K562 (cell line): ENCODE measurements around the gene WFIKKN2. TPM values are rescaled to one million over a fixed set of nuclear protein-coding genes. Genes with fewer than 3 reads are reported as not detected.

Experiments
- CHD1 ChIP-seq: fragments of 200-600 bp; sonication (generic); IDR thresholded peaks from one replicate; pipeline ENCODE4 v1.6.1; 2012; ENCODE audit warnings: mild to moderate bottlenecking, moderate library complexity, low read length, inconsistent platforms
- CREM ChIP-seq: IDR thresholded peaks from 2 replicates; pipeline ENCODE4 v1.6.1; 2014; ENCODE audit warnings: antibody characterized with exemption, low read depth
- EGR1 ChIP-seq: fragments of 450-650 bp; conservative IDR thresholded peaks from 2 replicates; pipeline ENCODE4 v1.6.1; 2017; ENCODE audit warnings: mild to moderate bottlenecking
- GABPB1 ChIP-seq: sonication (generic); formaldehyde crosslinking; IDR thresholded peaks from 2 replicates; pipeline ENCODE4 v1.8.0; 2022; ENCODE audit warnings: mild to moderate bottlenecking, missing genetic modification reagents
- GATAD2B ChIP-seq: fragments of 450-650 bp; IDR thresholded peaks from 2 replicates; pipeline ENCODE4 v1.6.1; 2017; ENCODE audit warnings: mild to moderate bottlenecking, borderline replicate concordance
- JUNB ChIP-seq: fragments of 450-650 bp; formaldehyde crosslinking; conservative IDR thresholded peaks from 2 replicates; pipeline ENCODE4 v1.4.0; 2020; ENCODE audit warnings: mild to moderate bottlenecking
- MAFK ChIP-seq: IDR thresholded peaks from 2 replicates; pipeline ENCODE4 v1.6.1; 2011; ENCODE audit warnings: low read length, improper control_type of control experiment
- NFATC3 ChIP-seq: fragments of 450-650 bp; IDR thresholded peaks from 2 replicates; pipeline ENCODE4 v1.6.1; 2017; ENCODE audit warnings: mild to moderate bottlenecking
- NR4A1 ChIP-seq, 2 experiments: fragments of 250-450 bp in 1 of 2; fragments of 450-650 bp in 1 of 2; sonication (Bioruptor Pico) in 1 of 2; IDR thresholded peaks; 2 replicates each; pipeline versions ENCODE4 v1.4.0 to v1.6.1; 2016 to 2020; ENCODE audit warnings: mild to moderate bottlenecking in 2 of 2, missing compliant biosample characterization in 1 of 2, missing genetic modification characterization in 1 of 2, moderate library complexity in 1 of 2
- POLR2B ChIP-seq: fragments of 450-650 bp; IDR thresholded peaks from 2 replicates; pipeline ENCODE4 v1.6.1; 2018; ENCODE audit warnings: low read depth; ENCODE audit not compliant: partially characterized antibody
- RUNX1 ChIP-seq: sonication (generic); IDR thresholded peaks from 2 replicates; pipeline ENCODE4 v1.6.1; 2016; ENCODE audit warnings: antibody characterized with exemption, low read depth
- SMARCA4 ChIP-seq: fragments of 450-650 bp; IDR thresholded peaks from 2 replicates; pipeline ENCODE4 v1.6.1; 2016
- TBL1XR1 ChIP-seq, 2 experiments: IDR thresholded peaks; 2 replicates each; pipeline ENCODE4 v1.6.1; 2012; ENCODE audit warnings: improper control_type of control experiment in 2 of 2, low read length in 2 of 2, mild to moderate bottlenecking in 1 of 2
- TCF7L2 ChIP-seq: fragments of 150-350 bp; IDR thresholded peaks from 2 replicates; pipeline ENCODE4 v1.6.1; 2016; ENCODE audit warnings: low read depth, mild to moderate bottlenecking, low read length, moderate library complexity
- ZNF644 ChIP-seq: fragments of 200-800 bp; sonication (Bioruptor generic); IDR thresholded peaks from 2 replicates; pipeline ENCODE4 v1.6.1; 2016; ENCODE audit warnings: low read depth, missing genetic modification characterization, missing compliant biosample characterization
- polyA plus RNA-seq, 8 experiments: library from polyadenylated mRNA; depleted of rRNA in 4 of 8; stranded (reverse) in 5 of 8; unstranded in 3 of 8; fragments of >200 nt; fragmentation: Nextera tagmentation in 2 of 8; fragmentation: Illumina TruSeq in 1 of 8; extraction: Ambion mirVana in 2 of 8; extraction: Trizol in 1 of 8; gene quantifications; 2 replicates each; pipeline versions ENCODE4 v1.2.1 to v1.2.3, GENCODE V29; 2011 to 2014; ENCODE audit warnings: inconsistent platforms in 1 of 8, missing spikeins in 1 of 8
- total RNA-seq, 7 experiments: library from RNA; depleted of rRNA in 6 of 7; stranded (reverse); fragments of >200 nt in 6 of 7; fragmentation: Illumina TruSeq in 2 of 7; extraction: Trizol in 2 of 7; gene quantifications; 2 replicates each; pipeline versions ENCODE4 v1.2.1 to v1.2.3, GENCODE V29; 2011 to 2021; ENCODE audit warnings: low replicate concordance in 1 of 7
- TF ChIP-seq, protein P1 (sequence below): fragments of 450-650 bp; formaldehyde crosslinking; IDR thresholded peaks from 2 replicates; pipeline ENCODE4 v1.4.0; 2020; ENCODE audit warnings: mild to moderate bottlenecking, moderate library complexity
- TF ChIP-seq, protein P2 (sequence below): fragments of 200-800 bp; sonication (Bioruptor generic); IDR thresholded peaks from 2 replicates; pipeline ENCODE4 v1.6.1; 2017; ENCODE audit warnings: missing genetic modification characterization, missing compliant biosample characterization
- TF ChIP-seq, protein P3 (sequence below), 3 experiments: fragments of 200-800 bp in 1 of 3; fragments of 250-450 bp in 1 of 3; fragments of 450-650 bp in 1 of 3; sonication (Bioruptor Pico) in 1 of 3; sonication (Bioruptor generic) in 1 of 3; formaldehyde crosslinking in 1 of 3; IDR thresholded peaks; 2 replicates each; pipeline versions ENCODE4 v1.6.1 to v1.8.0; 2016 to 2022; ENCODE audit warnings: mild to moderate bottlenecking in 2 of 3, missing genetic modification characterization in 2 of 3, missing compliant biosample characterization in 1 of 3, moderate library complexity in 1 of 3
- TF ChIP-seq, protein P4 (sequence below): fragments of 250-450 bp; sonication (Bioruptor Pico); IDR thresholded peaks from 2 replicates; pipeline ENCODE4 v1.9.0; 2021; ENCODE audit warnings: mild to moderate bottlenecking
- TF ChIP-seq, protein P5 (sequence below): IDR thresholded peaks from 2 replicates; pipeline ENCODE4 v1.6.1; 2011; ENCODE audit not compliant: insufficient read length; ENCODE audit errors: extremely low read depth

The WFIKKN2 gene
- total and polyA plus RNA-seq, 9 of the 15 experiments (the other 6 are each of a cell fraction or from before 2014, with no cell fraction given), result 0.07 TPM; not detected in 8

DNA sequence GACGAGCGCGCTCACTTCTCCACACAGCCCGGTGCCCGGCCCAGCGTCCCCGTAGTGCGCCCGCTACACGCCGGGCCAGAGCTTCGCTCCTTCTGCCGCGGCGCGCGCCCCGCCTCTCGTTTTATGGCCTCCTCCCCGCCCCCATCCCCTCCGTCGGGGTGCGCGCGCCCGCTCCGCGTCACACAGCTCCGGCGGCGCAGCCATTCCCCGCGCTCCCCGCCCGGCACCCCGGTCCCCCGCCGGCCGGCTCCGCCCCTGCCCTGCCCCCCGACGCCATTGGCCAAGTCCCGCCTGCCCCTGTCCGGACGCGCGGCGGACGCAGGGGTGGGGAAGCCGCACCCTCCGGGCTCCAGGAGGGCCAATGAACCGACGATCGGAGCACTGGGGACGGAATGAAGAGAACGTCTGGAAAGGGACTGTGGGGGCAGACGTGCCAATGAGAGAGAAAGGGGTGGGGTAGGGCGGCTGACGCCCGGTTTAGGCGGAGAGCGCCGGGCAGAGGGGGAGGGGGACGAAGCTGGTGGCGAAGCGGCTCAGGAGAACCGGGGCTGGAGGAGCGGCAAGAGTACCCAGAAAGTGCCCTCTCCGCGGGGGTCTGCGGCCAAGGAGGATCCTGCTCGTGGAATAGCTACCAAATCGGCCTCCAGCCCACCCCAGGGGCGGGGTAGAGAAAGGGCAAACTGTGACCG is 31.0 kb downstream of the WFIKKN2 start, which contains the start of gene TOB1 (continued):
- TF ChIP-seq TBL1XR1 (IDR thresholded peaks at IDR 0.05; ENCODE audit: low read length in 2 of 2), result peak in 1 of 2 experiments; percentile 36; a peak in 2 of 4 replicates
- TF ChIP-seq JUNB (CRISPR knock-in tag), result 0 out of 2 replicates have a peak, but pooled peaks have one; percentile 26
- no peak for TF ChIP-seq NFATC3
- TF ChIP-seq POLR2B, result peak; percentile 97
- TF ChIP-seq, protein P1, sequence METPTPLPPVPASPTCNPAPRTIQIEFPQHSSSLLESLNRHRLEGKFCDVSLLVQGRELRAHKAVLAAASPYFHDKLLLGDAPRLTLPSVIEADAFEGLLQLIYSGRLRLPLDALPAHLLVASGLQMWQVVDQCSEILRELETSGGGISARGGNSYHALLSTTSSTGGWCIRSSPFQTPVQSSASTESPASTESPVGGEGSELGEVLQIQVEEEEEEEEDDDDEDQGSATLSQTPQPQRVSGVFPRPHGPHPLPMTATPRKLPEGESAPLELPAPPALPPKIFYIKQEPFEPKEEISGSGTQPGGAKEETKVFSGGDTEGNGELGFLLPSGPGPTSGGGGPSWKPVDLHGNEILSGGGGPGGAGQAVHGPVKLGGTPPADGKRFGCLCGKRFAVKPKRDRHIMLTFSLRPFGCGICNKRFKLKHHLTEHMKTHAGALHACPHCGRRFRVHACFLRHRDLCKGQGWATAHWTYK (CRISPR knock-in tag), result no peak; the same call in 1 of the 2 replicates
- TF ChIP-seq, protein P2, sequence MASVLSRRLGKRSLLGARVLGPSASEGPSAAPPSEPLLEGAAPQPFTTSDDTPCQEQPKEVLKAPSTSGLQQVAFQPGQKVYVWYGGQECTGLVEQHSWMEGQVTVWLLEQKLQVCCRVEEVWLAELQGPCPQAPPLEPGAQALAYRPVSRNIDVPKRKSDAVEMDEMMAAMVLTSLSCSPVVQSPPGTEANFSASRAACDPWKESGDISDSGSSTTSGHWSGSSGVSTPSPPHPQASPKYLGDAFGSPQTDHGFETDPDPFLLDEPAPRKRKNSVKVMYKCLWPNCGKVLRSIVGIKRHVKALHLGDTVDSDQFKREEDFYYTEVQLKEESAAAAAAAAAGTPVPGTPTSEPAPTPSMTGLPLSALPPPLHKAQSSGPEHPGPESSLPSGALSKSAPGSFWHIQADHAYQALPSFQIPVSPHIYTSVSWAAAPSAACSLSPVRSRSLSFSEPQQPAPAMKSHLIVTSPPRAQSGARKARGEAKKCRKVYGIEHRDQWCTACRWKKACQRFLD (CRISPR knock-in tag), result peak; percentile 93
- no peak for TF ChIP-seq CHD1
- TF ChIP-seq EGR1, result peak; percentile 28; the same call in 1 of the 2 replicates
- peak; percentile 94 for TF ChIP-seq CREM
- no peak for TF ChIP-seq MAFK
- TF ChIP-seq, protein P3, sequence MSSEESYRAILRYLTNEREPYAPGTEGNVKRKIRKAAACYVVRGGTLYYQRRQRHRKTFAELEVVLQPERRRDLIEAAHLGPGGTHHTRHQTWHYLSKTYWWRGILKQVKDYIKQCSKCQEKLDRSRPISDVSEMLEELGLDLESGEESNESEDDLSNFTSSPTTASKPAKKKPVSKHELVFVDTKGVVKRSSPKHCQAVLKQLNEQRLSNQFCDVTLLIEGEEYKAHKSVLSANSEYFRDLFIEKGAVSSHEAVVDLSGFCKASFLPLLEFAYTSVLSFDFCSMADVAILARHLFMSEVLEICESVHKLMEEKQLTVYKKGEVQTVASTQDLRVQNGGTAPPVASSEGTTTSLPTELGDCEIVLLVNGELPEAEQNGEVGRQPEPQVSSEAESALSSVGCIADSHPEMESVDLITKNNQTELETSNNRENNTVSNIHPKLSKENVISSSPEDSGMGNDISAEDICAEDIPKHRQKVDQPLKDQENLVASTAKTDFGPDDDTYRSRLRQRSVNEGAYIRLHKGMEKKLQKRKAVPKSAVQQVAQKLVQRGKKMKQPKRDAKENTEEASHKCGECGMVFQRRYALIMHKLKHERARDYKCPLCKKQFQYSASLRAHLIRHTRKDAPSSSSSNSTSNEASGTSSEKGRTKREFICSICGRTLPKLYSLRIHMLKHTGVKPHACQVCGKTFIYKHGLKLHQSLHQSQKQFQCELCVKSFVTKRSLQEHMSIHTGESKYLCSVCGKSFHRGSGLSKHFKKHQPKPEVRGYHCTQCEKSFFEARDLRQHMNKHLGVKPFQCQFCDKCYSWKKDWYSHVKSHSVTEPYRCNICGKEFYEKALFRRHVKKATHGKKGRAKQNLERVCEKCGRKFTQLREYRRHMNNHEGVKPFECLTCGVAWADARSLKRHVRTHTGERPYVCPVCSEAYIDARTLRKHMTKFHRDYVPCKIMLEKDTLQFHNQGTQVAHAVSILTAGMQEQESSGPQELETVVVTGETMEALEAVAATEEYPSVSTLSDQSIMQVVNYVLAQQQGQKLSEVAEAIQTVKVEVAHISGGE (CRISPR knock-in tag; IDR thresholded peaks at IDR 0.05), result peak in 1 of 3 experiments; percentile 46; a peak in 1 of 6 replicates
- 0 out of 2 replicates have a peak, but pooled peaks have one; percentile 6 for TF ChIP-seq GATAD2B
- TF ChIP-seq TCF7L2, result no peak
- TF ChIP-seq, protein P4, sequence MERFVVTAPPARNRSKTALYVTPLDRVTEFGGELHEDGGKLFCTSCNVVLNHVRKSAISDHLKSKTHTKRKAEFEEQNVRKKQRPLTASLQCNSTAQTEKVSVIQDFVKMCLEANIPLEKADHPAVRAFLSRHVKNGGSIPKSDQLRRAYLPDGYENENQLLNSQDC (CRISPR knock-in tag), result peak; percentile 73; the same call in 1 of the 2 replicates
- peak; percentile 78 for TF ChIP-seq GABPB1
- TF ChIP-seq ZNF644, result 0 out of 2 replicates have a peak, but pooled peaks have one; percentile 5
- TF ChIP-seq, protein P5, sequence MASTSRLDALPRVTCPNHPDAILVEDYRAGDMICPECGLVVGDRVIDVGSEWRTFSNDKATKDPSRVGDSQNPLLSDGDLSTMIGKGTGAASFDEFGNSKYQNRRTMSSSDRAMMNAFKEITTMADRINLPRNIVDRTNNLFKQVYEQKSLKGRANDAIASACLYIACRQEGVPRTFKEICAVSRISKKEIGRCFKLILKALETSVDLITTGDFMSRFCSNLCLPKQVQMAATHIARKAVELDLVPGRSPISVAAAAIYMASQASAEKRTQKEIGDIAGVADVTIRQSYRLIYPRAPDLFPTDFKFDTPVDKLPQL, result peak; percentile 54
- no peak for TF ChIP-seq NR4A1 (CRISPR knock-in tag; IDR thresholded peaks at IDR 0.05)
- no peak for TF ChIP-seq NR4A1 (tag; IDR thresholded peaks at IDR 0.05)
- TF ChIP-seq SMARCA4, result no peak
- peak; percentile 70; the same call in 1 of the 2 replicates for TF ChIP-seq RUNX1
